NCI-H187 (cell line): ENCODE measurements around the gene HTT.
"Not testable (repeated sequence)": the region's sequence is repeated elsewhere in the genome, so short reads cannot be mapped to it uniquely, and the experiment has no call there.

Experiments used
- DNase-seq, 2 experiments: peaks; one replicate each; lab custom pipeline; 2025; lab: John Stamatoyannopoulos, UW

Gene HTT

DNA sequence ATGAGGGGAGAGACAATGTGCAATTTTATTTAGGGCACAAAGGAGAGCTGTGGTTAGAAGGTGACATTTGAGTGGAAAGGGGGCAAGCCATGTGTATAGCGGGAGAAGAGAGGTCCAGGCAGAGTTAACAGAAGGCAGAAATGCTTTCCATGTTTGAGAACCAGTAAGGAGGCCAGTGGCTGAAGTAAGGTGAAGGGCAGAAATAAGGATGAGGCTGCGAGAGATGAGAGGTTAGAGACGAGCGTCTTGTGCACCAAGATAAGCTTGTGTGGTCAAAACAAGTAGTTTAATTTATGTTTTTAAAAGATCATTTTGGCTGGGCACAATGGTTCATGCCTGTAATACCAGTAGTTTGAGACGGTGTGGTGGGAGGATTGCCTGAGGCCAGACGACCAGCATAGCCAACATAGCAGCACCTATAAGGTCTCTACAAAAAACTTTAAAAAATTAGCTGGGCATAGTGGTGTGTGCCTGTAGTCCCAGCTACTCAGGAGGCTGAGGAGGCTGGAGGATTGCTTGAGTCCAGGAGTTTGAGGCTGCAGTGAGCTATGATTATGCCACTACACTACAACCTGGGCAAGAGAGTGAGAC is 8.5 kb downstream of the HTT start:
- DNase-seq, result no peak

- no peak for DNase-seq
Measured at GRCh38 chr4:3083732-3084131, 9.3 kb downstream of the HTT start.

DNA sequence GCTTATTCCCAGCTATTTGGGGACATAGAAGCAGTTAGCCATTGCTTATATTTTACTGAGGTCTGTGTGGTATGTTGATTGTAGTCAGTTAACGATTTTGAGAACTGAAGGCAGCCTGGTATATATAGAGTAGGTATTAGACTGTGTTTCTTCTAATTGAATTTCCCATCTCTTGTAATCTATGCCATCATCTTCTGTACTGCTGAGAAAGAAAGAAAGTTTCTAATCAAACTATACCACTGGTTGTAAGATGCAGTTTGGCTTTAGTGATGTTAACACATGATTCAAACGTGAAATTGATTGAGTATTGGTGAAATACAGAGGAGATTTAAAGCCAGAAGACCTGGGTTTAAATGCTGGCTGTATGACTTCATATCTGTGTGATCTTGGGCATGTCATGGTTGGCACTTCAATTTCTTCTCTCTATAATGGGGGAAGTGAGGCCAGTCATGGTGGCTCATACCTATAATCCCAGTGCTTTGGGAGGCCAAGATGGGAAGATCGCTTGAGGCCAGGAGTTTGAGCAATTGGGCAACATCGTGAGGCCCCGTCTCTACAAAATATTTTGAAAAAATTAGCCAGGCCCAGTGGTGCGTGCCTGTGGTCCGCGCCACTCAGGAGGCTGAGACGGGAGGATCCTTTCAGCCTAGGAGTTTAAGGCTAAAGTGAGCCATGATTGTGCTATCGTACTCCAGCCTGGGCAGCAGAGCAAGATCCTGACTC is 11.6 kb downstream of the HTT start:
- DNase-seq, result no peak

DNA sequence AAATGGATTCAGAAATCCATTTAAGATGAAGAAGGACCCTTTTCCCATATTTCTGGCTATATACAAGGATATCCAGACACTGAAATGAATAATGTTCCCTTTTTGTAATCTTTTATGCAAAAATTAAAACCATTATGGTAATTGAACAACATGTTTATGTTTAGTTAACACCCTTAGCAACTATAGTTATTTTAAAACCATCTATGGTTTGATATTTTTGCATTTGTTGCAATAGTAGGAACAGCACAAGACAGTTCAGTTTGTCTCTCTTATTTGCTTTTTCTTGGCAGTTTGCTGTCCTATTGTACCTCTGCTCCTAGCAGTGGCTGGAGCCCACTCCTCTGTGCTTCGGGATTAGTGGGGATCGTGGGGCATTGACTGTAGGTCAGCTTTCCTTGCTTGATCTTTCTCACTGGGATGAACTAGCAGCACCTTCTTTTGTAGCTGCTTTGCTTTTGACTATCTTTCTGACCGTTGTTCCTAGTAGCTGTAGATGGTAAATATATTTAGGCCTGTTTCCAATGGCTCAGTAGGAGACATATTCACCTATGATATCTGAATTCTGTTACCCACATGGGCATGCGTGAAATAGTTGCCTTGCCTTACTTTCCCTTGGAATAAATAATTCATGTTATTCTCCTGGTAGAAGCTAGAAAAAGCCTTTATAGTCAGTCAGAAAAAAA is 12.8 kb downstream of the HTT start:
- DNase-seq, result no peak

GRCh38 chr4:3091464-3091863 is 17.0 kb downstream of the HTT start:
- DNase-seq, result no peak

DNA sequence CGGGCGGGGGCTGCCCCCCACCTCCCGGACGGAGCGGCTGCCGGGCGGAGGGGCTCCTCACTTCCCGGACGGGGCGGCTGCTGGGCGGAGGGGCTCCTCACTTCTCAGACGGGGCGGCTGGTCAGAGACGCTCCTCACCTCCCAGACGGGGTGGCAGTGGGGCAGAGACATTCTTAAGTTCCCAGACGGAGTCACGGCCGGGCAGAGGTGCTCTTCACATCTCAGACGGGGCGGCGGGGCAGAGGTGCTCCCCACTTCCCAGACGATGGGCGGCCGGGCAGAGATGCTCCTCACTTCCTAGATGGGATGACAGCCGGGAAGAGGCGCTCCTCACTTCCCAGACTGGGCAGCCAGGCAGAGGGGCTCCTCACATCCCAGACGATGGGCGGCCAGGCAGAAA is 20.2 kb downstream of the HTT start:
- DNase-seq, result not testable (repeated sequence)

GRCh38 chr4:3096202-3096601 is 21.7 kb downstream of the HTT start:
- no peak for DNase-seq

DNA sequence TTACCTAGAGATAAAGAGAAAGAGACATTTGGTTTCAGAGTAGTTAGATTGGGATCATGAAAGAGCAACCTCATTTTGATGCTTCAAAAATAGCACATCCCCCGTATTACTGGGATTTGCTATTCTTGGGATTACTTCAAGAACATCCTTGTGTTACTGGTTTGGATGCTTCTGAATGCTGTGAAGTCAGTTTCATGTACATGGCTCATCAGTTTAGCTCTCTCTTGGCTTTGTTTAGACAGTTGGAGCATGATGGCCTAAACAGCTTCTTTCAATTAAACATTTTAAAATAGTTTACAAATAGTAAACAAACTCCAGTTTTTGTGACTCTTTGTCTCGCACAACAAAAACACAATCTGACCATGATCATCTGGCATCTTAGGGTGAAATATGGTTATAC is 23.9 kb downstream of the HTT start:
- no peak for DNase-seq

- peak; percentile 59 to 75 for DNase-seq
Measured at GRCh38 chr4:3106339-3107186, 32.1 kb downstream of the HTT start.

DNA sequence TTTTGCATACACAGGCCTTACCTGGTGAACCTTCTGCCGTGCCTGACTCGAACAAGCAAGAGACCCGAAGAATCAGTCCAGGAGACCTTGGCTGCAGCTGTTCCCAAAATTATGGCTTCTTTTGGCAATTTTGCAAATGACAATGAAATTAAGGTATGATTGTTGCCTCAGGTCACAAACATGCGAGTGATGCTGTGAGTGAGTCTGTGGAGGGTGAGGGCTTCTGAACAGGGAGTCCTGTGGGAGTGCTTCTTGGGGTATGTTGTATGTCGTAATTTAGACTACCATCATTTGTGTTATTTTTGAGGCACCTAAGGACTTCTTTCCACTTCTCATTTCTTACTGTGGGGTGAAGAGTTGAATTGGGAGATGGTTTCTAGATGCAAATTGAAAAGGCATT is 32.8 kb downstream of the HTT start:
- DNase-seq, result no peak

DNA sequence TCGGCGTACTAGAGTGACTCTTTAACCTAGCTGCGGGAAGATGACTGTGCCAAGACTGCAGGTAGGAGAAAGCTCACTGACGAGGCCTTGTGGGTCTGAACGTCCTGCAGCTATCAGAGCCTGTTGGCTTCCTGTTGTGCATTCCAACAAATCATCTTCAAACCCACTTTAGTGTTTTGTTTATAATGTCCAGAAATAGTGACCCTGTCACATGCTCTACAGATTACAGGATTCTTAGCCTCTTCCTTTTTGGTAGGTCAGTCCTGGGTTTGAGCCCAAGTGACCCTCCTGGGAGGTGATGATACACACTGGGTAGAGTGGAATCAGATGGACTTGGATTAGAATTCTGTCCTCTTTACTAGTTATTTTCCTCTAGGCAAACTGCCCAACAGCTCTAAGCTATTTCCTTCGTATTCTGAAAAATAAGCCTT is 33.2 kb downstream of the HTT start:
- DNase-seq, result no peak

GRCh38 chr4:3108211-3108610 is 33.7 kb downstream of the HTT start:
- DNase-seq, result no peak

DNA sequence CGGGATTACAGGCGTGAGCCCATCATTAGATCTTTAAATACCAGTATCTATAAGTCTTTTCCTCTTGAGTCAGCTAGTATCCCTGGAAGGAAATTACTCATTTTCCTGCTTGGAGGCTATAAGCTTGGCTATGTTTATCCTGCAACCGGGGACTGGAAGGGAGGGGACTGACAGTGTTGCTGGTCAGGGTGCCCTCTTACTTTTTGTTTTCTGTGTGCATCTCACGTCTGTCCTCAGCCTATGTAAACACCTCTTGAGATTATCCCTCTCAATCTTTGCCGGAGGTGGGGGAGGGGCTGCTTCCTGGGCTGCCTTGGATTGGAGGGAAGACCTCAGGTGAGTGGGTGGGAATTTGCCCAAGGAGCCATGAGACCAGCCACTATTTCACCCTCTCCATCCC is 37.0 kb downstream of the HTT start:
- peak; percentile 42 to 56 for DNase-seq

- no peak for DNase-seq
Measured at GRCh38 chr4:3112201-3112600, 37.7 kb downstream of the HTT start.

GRCh38 chr4:3112609-3113469 is 38.4 kb downstream of the HTT start:
- peak in 1 of 2 experiments; percentile 60 for DNase-seq

DNA sequence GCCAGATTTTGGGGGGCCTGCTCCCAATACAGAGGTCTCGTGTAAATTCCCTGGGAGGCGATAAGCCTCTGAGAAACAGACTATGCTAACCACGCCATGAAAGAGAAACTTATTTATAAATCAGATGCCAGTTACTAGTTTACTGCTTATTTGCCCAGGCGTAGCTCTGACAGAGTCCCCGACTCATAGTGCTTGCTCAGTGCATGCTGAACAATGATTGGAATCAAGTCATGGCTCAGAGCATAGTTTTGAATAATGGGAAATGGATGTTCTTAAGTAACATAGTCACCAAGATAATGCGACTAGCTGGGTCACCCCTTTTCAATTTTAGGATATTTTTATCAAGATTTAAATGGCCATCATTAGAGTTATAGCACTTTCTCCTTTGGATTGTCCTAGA is 39.9 kb downstream of the HTT start:
- no peak for DNase-seq

GRCh38 chr4:3115637-3116270 is 41.3 kb downstream of the HTT start:
- no peak for DNase-seq

DNA sequence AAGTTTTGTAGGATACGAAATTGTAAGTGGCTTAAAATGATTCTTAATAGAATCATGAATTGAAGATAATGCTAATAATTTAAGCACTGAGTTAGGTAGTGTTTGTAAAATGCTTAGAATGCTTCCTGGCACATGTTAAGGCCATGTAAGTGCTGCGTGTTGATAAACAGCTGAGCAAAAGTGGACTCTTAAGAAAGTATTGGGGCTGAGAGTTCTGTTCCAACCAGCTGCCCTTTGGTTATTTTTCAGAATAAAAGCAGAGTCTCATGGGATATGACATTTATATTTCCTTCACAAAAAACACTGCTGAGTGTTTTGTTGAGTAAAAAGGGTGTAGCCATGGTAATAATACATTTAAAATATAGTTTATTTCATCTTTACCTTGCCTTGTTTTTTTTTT is 42.5 kb downstream of the HTT start:
- no peak for DNase-seq

GRCh38 chr4:3118312-3118711 is 43.8 kb downstream of the HTT start:
- DNase-seq, result no peak

DNA sequence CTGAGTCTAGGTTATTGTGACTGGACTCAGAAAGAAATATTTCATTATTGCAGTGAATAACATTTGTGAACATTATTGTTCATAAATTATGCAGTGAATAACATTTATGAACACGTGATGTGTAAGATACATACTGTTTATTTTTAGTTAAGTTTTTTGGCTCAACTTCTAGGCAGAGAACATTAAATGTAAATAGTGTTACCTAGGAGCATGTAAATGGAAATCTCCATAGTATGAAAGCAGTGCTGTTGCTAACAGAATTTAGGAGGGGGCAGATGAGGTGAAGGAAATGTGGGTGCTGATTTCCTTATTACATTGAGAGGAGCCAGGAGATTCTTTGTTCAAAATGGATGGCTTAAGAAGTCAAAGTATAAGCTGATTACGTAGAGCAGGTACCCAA is 45.0 kb downstream of the HTT start:
- no peak for DNase-seq

DNA sequence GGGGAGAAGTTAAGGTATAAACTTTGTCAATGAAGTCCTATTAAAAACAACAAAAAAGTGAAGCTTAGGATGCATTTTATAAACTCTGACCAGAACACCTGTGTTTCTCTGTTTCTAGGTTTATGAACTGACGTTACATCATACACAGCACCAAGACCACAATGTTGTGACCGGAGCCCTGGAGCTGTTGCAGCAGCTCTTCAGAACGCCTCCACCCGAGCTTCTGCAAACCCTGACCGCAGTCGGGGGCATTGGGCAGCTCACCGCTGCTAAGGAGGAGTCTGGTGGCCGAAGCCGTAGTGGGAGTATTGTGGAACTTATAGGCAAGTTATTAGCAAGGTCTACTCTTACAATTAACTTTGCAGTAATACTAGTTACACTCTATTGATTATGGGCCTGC is 46.6 kb downstream of the HTT start:
- no peak for DNase-seq
